GM13976 (cell line): Measurements from ENCODE around the gene SDCBP2.

Experiments used
- DNase-seq: peaks from one replicate; pipeline ENCODE4 v3.0.0; 2012; ENCODE audit warnings: low spot score
- in situ Hi-C: fragments of 300-500 bp; cut with MboI; formaldehyde crosslinking; loops from one replicate; pipeline ENCODE4 v1.12.0; 2022; ENCODE audit warnings: low sequenced_read_pairs, mixed read lengths, inconsistent platforms; ENCODE audit not compliant: unreplicated experiment
- TF ChIP-seq, protein P1 (sequence below): IDR thresholded peaks from 2 replicates; pipeline ENCODE4 v1.5.1; 2012; ENCODE audit warnings: borderline replicate concordance, mild to moderate bottlenecking; ENCODE audit not compliant: insufficient read depth; ENCODE audit errors: extremely low read depth, missing control alignments, control extremely low read depth

Gene SDCBP2

DNA sequence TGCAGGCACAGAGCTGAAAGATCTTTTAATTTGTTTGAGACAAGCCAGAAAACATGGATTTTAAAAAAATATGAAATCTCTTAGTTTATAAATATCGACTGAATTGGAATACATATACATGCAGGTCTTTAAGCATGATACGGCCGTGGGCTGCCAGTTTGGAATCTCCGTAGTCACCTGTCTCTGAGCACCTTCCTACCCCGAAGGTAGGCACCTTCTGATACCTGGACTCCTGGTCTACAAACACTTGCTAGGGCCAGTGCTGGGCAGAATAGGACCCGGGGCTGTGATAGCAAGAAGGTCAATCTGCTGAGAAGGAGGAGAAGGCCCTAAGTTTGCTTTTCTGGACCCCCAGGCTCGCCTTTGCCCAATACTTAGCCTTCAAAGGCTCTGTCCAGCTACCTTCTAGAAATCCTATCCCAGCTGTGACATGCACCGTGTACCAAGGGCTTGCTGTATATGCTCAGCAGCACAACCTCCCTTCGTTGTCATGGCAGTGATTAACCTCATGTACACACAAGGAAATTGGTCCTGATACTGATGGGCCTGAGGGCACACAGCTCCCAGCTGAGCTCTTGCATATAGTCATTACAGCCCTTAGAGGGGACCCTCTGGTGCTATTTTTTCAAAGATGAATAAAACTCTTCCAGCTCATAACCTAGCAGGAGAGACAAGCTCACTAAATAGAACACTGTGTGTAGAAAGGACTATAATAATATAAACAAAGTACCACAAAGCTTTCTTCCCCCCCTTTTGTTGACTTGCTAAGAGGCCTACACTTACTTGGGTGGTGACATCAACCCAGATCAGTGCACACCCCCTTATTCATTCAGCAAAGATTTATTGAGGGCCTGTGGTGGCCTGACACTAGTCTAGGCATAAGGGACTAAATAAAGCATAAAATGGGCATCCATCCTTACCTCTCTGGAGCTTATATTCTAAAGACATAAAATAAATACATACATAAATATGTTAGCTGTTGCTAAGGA lies 45.1 kb downstream of the SDCBP2 start:
- DNase-seq = no peak
- in situ Hi-C loops = no loop called here
- TF ChIP-seq, protein P1, sequence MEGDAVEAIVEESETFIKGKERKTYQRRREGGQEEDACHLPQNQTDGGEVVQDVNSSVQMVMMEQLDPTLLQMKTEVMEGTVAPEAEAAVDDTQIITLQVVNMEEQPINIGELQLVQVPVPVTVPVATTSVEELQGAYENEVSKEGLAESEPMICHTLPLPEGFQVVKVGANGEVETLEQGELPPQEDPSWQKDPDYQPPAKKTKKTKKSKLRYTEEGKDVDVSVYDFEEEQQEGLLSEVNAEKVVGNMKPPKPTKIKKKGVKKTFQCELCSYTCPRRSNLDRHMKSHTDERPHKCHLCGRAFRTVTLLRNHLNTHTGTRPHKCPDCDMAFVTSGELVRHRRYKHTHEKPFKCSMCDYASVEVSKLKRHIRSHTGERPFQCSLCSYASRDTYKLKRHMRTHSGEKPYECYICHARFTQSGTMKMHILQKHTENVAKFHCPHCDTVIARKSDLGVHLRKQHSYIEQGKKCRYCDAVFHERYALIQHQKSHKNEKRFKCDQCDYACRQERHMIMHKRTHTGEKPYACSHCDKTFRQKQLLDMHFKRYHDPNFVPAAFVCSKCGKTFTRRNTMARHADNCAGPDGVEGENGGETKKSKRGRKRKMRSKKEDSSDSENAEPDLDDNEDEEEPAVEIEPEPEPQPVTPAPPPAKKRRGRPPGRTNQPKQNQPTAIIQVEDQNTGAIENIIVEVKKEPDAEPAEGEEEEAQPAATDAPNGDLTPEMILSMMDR = no peak

DNA sequence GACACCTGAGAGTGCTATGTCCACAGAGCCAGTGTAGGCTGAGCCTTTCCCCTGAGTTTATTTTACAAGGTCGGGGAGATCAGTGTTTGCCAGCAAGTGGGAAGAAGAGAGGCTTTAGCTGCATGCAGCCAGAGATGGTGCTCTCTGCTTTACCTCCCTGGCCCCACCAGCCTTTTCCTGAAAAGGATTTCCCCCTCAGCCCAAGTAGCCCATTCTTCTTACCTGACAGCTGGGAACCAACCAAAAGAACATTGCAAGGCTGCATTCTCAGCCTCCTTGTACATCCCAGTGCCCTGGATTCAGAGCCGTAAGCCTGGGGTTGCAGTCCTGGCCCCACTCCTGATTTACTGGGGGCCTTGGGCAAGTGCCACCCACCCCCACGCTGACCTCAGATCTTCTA lies 46.0 kb downstream of the SDCBP2 start:
- in situ Hi-C loops = no loop called here
- TF ChIP-seq, protein P1 = no peak
- DNase-seq = no peak

DNA sequence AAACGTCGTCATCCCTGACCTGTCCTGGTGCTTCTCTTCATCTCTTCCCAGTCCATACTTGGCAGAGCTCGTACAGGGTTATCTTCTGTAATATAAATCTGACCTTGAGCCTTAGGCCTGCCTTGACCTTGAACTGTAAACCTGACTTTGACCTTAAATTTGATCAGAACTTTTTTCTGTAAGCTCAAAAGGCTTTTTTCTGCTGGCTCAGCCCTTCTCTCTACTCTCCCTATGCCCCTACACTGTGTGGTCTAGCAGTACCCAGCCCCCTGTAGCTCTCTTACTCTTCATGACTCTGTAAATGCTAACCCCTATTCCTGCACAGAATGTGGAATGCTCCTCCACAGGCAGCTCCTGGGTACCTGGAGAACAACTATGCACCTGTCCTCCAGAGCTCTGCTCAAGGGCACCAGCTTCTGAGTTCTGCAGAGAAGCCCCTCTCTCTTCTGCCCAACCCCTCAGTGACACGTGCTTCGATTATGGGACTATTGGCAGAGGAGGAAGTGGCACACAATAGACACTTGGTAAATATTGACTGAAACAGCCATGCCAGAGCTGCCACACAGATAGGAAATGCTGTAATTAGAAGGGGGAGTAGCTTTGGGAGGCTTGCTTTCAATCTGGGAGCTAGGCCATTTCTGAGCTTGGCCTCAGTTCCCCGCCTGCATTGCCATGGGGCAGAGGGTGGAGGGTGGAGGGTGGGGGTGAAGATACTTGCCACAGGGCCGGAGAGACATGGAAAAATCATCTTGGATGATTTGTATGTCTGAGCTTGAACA lies 47.5 kb downstream of the SDCBP2 start:
- in situ Hi-C loops = no loop called here

DNA sequence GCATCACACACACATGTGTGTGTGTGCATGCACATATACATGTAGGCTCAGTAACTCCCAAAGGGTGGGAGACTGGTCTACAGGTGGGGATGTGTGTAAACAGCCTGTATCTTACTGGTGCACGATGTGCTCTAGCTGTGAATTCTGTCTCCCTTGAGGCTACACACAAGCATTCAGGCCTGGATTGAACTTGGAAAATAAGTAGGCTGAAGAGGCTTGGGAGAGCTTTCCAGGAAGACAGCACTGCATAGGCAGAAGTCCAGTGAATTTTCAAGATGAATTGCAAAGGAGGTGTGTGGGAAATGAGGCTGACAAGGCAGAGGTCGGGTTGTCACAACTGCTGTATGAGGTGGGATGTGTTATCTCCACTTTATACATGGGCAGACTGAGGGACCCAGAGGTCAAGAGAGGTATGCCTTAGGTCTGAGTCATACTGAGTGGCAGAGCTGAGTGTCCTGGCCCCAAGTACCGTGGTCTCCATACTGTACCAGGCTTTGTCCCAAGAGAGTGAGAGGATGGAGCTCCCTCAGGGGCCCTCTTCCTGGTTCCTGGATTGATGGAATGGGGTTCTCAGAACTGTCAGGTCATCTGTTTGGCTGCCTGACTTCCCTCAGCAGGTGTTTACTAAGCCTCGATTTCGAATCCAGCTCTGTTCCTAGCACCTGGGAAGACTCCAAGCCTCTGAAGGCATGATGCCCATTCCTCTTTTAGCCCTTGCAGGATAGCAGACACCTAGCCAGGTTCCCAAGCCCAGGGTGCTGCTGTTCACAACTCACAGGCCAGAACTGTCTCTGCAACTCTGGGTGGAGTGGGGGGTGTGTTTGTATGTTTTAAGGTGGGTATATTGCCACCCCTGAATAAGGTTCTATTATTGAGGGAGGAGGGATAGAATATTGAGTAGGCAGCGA lies 48.5 kb downstream of the SDCBP2 start:
- TF ChIP-seq, protein P1 = no peak
- DNase-seq = no peak
- in situ Hi-C loops = no loop called here

More for the DNA sequence above, 47.5 kb downstream of the SDCBP2 start:
- DNase-seq = no peak
- TF ChIP-seq, protein P1 = no peak

DNA sequence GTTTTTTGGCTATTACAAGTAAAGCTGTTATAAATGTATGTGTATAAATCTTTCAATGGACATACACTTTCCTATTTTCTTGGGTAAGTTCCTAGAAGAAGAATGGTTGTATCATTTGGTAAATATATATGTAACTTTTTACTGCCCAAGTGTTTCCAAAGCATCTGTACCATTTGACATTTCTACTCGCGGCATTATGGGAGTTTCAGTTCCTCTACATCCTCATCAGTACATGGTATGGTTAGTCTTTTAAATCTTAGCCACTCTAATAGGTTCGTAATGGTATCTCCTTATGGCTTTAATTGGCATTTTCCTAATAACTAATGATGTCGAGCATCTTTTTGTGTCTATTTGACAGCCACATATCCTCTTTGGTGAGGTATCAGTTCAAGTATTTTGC lies 49.9 kb downstream of the SDCBP2 start:
- no peak for DNase-seq
- in situ Hi-C loops = no loop called here
- TF ChIP-seq, protein P1 = no peak
